Cardiac septum (tissue), 1 donor: ENCODE data around the gene ZNF425. TPM values are rescaled to one million over a fixed set of nuclear protein-coding genes. Genes with fewer than 3 reads are reported as not detected.
"Not testable (repeated sequence)": the region's sequence is repeated elsewhere in the genome, so short reads cannot be mapped to it uniquely, and the experiment has no call there.

Experiments used
- DNase-seq: peaks from one replicate; pipeline ENCODE4 v3.0.0-alpha.2; 2020; ENCODE audit warnings: low spot score
- intact Hi-C: fragments of 100-400 bp; cut with DNase I; formaldehyde crosslinking; loops from one replicate; pipeline ENCODE4 v1.14.0; 2022
- long read RNA-seq: library from polyadenylated mRNA; unstranded; transcript quantifications from one replicate; pipeline ENCODE4 v2.0.0, GENCODE V29; 2021
- total RNA-seq: library from RNA; stranded (reverse); fragmentation: NEBNext Ultra II Directional; extraction: Animal tissue kit (Norgen Biotek cat#: 25700); gene quantifications from one replicate; pipeline ENCODE4 v1.2.1, GENCODE V29; 2021
- donor health status: DM: no; HTN: no; CAD: no.

The ZNF425 gene, protein sequence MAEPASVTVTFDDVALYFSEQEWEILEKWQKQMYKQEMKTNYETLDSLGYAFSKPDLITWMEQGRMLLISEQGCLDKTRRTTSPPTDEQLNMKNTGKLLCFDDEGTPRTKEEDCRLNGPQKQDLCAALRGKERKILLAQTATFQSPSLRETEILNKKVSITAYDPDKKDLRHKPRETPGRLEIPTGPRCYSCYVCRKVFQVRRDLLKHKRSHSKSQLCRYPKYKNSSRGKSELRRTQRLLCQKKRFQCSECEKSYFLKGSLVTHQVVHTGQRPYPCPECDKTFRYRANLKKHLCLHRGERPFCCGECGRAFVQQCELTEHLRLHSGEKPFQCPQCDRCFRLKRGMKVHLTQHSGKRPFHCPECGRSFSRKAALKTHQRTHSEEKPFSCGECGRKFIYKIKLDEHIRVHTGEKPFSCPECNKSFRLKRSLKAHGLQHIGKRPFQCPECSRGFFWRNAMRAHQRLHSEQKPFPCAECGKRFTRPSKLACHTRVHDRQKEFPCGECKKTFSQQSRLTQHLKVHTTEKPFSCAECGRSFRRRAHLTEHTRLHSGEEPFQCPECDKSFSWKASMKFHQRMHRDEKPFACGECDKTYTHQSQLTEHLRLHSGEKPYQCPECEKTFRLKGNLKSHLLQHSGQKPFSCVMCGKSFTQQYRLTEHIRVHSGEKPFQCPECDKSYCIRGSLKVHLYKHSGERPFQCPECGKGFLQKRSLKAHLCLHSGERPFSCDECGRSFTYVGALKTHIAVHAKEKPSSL
- total RNA-seq, result 0.78 TPM
- long read RNA-seq, partial matches to known transcripts, result 0 of 3 reads
- long read RNA-seq, other reads (novel, unspliced or antisense), result 0 of 3 reads

DNA sequence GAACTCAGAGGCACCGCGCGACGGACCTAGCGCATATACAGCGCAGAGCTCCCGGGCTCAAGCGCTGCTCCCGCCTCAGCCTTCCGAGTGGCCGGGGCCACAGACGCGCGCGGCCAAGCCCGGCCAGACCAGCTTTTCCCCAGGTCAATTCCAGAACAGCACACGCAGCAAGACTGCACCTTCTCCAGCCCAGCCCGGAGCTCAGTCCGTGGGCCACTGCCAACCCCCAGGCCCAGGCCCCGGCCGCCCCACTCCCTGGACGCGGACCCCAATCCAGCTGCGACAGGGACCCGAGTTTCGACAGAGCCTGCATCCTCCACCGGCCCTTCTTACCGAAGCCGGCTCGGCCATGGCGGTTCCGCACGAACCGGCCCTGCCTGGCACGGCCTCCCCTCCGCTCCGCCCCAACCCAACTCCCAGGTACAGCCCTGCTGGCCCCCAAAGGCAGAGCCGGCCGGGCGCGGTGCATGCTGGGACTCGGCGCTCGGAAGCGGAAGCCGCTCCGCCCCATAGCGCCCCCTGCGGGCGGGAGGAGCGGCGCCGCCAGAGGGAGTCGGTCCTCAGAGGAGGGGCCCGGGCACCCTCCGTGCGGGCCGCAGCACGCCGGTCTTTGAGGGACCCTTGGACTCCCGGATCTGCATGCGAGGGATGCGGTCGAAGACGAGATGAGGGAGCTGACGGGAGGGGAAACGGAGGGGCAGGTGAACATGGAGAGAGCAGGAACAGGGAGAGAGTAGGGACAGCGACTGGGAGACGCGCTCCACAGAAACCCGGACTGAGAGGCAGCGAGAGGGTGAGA lies at the start of gene ZNF425:
TSS of gene ZNF425 (minus strand) at position 462 of the 799 bp plus-strand sequence. CDS start at position 351, 111 bp downstream.
- intact Hi-C loops, result loop anchor here (1.0 to 2.0 kb wide), 3 partner anchors 21 to 61 kb away; partner anchors contain the start of gene ZNF398
- DNase-seq, result peak; percentile 95

DNA sequence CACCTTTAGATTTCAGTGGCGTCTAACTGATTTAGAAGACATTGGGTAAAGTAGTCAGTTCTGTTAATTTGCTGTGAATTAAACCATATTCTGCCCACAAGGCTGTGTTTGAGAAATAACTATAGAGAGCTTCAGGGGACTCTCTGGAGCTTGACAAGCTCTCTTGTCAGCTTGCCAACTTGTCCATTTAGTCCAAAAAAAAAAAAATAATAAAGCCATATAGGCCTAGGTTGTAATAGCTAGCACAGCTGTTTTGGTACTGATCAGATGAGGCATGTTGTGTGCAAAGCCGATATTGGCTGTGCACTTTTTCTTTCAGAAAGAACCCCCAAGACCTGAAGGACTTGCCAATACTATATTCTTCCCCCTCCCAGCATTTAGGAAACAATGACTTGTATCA lies 49.0 kb upstream of the ZNF425 start:
- intact Hi-C loops, result no loop called here
- no peak for DNase-seq

DNA sequence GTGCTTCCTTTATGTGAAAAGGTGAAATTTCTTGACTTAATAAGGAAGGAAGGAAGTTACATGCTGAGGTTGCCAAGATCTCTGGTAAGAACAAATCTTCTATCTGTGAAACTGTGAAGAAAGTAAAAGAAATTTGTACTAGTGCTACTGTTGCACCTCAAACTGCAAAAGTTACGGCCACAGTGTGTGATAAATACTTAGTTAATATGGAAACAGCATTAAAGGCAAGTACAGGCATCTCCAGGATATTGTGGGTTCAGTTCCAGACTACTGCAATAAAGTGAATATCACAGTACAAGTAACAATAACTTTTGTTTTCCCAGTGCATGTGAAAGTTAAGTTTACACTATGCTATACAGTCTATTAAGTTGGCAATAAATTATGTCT lies 46.4 kb upstream of the ZNF425 start:
- intact Hi-C loops, result no loop called here
- DNase-seq, result no peak

DNA sequence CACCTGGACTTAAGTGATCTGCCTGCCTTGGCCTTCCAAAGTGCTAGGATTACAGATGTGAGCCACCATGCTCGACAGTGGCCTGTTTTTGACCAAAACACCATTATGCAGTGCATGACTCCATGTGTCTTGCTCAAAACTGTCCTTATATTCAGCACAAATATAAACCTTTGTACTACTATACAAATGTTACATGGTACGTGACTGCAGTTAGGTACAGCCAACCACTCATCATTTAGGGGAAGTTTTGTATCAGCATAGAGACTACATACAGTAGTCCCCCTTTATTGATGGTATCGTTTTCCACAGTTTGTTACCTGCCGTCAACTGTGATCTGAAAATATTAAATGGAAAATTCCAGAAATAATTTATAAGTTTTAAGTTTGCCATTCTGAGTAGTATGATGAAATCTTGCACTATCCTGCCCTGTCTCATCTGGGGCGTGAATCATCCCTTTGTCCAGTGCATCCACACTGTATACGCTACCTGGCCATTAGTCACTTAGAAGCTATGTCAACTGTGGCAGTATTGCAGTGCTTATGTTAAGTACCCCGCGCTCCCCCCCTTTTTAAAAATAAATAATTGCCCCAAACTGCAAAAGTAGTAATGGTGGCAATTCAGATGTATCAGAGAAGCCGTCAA lies 45.9 kb upstream of the ZNF425 start:
- intact Hi-C loops, result no loop called here
- no peak for DNase-seq

DNA sequence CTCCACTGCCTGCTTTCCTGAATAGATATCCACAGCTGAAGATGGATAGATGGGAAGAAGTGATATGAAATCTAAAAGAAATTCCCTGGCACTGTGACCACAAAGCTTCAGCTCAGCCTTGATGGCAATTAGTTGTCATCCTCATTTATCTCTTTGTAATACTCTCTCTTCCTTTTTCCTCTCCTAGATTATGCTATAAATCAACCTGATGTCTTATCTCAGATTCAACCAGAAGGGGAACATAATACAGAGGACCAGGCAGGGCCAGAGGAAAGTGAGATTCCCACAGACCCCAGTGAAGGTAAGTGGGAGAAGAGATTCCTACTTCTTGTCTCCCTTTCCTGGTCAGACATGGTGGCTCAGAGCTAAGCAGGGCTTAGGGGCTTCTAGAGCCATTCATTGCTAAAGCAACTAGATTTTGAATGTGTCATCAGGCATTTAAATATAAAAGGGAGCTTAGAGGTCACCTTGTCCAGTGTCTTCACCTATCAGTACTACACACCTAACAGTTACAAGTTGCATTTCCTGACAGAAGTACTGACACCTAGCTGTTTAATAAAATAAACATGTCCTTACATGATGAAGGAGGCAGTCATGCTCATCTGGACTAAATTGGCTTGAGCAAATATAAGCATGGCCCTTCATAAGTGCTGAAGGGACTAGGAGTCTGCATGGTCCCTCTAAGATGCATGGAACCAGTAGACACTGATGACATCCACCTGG lies 40.7 kb upstream of the ZNF425 start:
- intact Hi-C loops, result no loop called here
- DNase-seq, result no peak

DNA sequence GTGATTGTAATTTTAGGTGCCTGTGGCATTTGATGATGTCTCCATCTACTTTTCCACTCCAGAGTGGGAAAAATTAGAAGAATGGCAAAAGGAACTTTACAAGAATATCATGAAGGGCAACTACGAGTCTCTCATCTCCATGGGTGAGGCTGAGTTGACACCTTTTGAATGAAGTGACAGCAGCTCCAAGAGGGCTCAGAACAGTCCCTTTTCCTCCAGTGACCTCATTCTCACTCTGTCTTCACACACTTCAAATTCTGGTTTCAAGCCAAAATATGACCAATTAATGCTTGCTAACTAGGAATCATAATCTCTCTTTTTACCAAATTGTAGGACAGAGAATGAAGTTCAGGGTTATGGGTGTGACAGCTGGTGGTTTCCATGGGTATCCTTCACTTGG lies 40.0 kb upstream of the ZNF425 start:
- intact Hi-C loops, result no loop called here
- DNase-seq, result no peak

DNA sequence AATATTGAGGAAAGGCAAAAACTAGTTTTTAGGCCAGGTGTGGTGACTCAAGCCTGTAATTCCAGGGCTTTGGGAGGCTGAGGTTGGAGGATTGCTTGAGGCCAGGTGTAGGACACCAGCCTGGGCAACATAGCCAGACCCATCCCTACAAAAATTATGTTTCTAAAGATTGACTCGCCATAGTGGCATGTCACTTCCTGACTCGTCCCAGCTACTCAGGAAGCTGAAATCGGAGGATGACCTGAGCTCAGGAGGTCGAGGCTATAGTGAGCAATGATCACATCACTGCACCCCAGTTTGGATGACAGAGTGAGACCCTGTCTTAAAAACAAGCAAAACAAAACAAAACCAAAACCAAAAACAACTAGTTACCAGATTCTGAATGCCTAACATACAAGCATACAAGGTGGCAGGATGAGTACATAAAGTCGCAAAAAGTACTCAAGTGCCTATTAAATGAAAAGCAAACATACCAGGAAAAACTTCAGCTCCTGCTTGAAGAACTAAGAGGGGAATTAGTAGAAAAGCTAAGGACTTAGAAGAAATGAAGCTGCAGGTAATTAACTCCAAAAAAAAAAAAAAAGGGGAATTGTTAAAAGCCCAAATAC lies 35.2 kb upstream of the ZNF425 start:
- intact Hi-C loops, result no loop called here

DNA sequence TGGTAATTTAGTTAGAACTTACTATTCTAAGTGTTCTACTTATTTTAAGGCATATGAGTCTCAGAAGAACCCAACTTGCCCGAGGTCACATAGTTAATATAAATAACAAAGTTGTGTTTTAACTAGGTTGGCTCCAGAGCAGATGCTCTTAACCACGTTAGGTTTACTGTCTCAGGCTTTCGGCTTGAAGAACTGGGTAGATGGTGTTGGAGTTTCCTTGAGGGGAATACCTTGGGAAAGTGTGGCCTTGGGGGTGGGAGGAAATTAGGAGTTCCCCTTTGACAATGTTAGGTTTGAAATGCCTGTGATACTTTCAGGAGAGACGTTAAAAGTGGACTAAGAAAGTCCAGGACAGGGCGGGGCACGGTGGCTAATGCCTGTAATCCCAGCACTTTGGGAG lies 30.8 kb upstream of the ZNF425 start:
- intact Hi-C loops, result no loop called here

More for the DNA sequence above, 35.2 kb upstream of the ZNF425 start:
- no peak for DNase-seq

DNA sequence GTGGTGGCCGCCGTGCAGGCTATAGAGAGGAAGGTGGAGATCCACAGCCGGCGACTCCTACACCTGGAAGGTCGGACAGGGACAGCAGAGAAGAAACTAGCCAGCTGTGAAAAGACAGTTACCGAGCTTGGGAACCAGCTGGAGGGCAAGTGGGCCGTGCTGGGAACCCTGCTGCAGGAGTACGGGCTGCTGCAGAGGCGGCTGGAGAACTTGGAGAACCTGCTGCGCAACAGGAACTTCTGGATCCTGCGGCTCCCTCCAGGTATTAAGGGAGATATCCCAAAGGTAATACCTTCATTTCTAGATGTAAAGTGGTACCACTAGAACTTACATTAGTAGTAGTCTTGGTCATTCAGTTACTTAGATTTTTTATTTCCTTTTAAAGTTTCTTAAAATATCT lies 27.9 kb upstream of the ZNF425 start:
- DNase-seq, result no peak
- intact Hi-C loops, result no loop called here

More for the DNA sequence above, 30.8 kb upstream of the ZNF425 start:
- DNase-seq, result no peak

DNA sequence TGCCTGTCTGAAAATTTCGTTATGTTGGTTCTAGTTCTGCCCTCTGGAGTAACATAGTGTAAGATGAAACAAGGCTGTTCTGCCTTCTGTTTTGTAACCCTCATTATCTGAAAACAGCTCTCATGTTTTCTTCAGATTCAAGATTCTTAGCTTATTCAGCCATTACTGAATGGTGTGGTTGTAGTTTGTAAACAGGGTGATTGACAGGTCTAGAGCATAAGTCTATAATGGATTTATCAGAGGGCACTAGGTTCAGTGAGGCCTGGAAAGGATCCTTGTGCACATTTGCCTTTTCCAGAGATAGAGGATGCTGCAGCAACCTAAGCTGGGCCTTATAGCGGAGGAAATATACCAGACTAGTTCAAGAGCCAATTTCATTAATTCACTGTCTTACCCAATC lies 27.2 kb upstream of the ZNF425 start:
- no peak for DNase-seq
- intact Hi-C loops, result no loop called here

DNA sequence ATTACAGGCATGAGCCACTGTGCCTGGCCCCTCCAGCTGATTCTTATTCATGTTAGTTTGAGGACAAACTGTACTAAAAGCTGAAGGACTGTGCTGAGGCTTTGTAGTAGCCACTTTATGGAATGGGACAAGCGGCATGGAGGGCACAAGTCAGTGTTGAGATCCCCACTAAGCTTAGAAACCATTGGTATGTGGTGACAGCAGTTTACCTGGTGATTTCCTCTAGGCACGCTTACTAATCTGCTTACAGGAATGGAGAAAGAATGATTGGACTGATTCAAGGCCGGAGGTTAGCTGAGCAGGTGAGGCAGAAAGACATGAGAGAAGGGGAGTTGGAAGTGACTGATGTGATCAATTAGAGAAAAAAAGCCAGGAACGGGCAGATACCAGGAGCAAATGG lies 24.9 kb upstream of the ZNF425 start:
- no peak for DNase-seq
- intact Hi-C loops, result no loop called here

DNA sequence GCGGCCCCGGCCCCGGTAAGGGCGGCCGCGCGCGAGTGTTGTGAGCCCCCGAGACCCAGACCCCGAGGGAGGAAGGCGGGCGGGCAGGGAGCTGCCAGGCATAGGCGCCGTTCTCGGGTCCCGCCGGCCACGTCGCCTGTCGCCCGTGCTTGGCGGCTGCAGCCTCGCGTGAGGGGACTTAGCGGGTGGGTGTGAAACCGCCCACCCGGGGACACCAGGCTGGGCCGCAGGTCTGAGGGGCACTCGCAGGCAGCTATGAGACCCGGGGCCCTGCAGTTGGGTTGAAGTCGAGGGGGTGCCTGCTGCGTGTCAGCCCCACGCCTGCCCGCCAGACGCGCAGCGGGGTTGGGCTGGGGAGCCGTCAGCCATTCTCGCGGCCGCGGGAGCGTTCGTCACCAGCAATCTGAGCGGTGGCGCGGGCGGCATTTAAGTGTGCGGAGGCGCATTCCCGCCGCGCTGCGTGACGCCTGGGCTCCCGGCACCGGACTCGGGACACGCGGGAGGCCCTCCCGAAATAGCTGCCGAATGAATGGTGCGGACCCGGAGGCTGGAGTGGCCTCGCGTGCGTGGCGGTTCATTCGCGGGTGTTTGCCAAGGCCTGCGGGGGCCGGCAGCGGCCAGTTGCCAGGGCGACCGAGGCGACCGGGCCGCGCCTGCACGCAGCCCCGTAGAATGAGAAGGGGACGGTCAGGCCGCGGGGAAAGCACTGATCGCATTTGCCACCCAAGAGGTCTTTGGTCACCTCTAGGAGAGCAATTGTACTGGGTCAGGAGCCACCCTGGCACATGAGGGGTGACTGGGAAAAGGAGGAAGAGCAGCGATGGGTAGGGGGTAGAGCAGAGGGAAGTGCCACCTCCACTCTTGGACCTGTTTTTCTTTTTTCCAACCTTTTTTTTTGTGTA lies 21.9 kb upstream of the ZNF425 start:
- peak; percentile 80 for DNase-seq
- intact Hi-C loops, result loop anchor here (1.0 to 5.0 kb wide), 3 partner anchors 22 to 56 kb away; partner anchors contain the start of genes ZNF282, ZNF425 and ZNF786

DNA sequence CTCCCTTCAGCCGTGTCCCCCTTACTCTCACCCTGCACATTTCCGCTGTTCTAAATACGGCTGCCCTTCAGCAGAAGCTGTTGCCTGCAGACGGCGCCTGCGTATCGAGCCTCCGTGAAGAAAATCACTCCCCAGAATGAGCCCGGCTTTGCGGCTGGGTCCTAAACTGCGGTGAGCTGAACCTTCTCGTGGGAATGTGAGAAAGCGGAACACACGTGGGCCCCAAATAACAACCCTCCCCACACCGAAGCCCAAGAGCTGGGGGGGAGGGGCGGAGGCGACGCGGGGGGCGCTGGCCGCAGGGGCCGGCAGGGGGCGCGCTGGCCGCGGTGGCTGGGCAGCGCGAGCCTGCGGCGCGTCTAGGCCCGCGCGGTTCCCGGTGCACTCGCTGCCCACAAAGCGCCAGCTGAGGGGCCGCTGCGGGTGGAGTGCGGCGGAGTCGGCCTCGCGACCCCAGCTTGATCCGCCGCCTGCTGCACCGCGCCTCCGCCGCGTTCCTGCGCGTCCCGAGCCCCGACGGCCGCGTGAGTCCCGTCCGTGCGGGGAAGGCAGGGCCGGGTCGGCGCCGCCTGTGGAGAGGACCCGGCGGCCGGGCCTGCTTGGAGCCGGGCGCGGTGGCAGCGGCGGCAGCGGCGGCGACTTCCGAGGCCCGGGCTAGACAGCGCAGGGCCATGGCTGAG lies 21.1 kb upstream of the ZNF425 start, which contains the start of gene ZNF398:
TSS of gene ZNF398 (plus strand) at position 382 of the 680 bp plus-strand sequence. CDS start at position 672, 290 bp downstream.
- intact Hi-C loops, result loop anchor here (1.0 to 5.0 kb wide), 3 partner anchors 21 to 55 kb away; partner anchors contain the start of genes ZNF282, ZNF425 and ZNF786
- peak; percentile 90 for DNase-seq

DNA sequence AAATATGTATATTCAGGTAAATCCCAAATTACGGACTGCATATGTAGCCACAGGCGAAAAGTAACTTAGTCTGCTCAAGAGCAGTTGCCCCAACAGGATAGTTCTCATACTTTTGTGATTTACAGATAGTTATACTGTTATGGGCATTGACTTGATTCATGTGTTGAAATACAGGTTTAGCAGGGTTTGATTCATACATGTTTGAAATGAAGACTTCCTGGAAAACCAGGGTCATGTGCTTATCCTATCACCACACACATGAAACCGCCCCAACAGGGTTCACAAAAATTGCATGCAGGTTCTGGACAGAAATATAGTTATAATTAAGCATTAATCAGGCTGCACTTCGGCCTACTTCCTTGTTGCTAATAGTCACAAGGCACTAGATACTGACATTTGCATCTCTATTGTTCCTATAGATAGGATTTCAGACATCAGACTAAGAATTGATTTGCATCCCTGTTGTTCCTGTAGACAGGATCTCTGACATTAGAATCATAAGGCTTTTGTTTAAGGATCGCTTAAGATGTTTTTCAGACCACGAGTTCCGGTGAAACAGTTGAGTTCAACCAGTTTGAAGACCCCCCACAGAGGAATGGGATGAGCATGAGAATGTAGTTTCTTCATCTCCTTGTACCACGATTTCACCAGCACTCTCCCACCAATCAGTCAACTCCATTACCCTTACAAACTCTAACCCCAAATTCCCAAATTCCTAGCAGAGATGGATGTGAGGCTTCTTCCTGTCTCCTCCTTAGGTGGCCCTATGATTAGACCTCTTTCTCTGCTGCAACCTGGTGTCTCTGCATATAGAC lies 19.1 kb upstream of the ZNF425 start:
- intact Hi-C loops, result loop anchor here (5.0 kb wide), 2 partner anchors 52 to 53 kb away; partner anchors contain the start of genes ZNF282 and ZNF786
- no peak for DNase-seq

DNA sequence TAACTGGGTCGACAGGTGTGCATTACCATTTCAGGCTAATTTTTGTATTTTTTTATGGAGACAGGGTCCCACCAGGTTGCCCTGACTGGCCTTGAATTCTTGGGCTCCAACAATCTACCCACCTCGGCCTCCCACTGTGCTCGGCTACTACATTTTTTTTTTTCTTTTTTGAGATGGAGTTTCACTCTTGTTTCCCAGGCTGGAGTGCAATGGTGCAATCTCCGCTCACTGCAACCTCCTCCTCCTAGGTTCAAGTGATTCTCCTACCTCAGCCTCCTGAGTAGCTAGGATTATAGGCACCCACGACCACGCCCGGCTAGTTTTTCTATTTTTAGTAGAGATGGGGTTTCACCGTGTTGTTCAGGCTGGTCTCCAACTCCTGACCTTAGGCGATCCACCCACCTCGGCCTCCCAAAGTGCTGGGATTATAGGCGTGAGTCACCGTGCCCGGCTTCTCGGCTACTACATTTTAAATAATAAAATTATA lies 18.4 kb upstream of the ZNF425 start:
- intact Hi-C loops, result not testable (repeated sequence)

More for the DNA sequence above, 18.4 kb upstream of the ZNF425 start:
- DNase-seq, result not testable (repeated sequence)
